Activated CD8-positive, alpha-beta T cell treated with anti-CD3 and anti-CD28 coated beads for 36 hours (primary cell): Measurements from ENCODE around the gene TMEM229B. TPM values are rescaled to one million over a fixed set of nuclear protein-coding genes. Genes with fewer than 3 reads are reported as not detected.

Experiments used
- ATAC-seq: fragments of 200-7000 bp; cut with Tn5 transposase; one replicate; pipeline ENCODE4 v1.10.0; 2021; ENCODE audit warnings: mild to moderate bottlenecking, moderate library complexity
- CTCF ChIA-PET: fragments of 350-600 bp; sonication (Branson Sonifier 250); formaldehyde crosslinking; loops from one replicate; lab custom pipeline; 2021; ENCODE audit warnings: antibody characterized with exemption; lab: Charles Lee
- POLR2A ChIA-PET: fragments of 350-600 bp; sonication (Branson Sonifier 250); formaldehyde crosslinking; loops from one replicate; lab custom pipeline; 2021; ENCODE audit warnings: antibody characterized with exemption; lab: Charles Lee
- DNase-seq: peaks from one replicate; pipeline ENCODE4 v3.0.0-alpha.2; 2020
- H3K27ac Mint-ChIP-seq: one replicate; pipeline ENCODE4 v1.8.0; 2021; ENCODE audit warnings: mild to moderate bottlenecking, mixed read lengths
- H3K27me3 Mint-ChIP-seq: one replicate; pipeline ENCODE4 v1.8.0; 2021; ENCODE audit warnings: mixed read lengths
- H3K36me3 Mint-ChIP-seq: one replicate; pipeline ENCODE4 v1.8.0; 2021; ENCODE audit warnings: low read depth, mixed read lengths
- H3K4me1 Mint-ChIP-seq: one replicate; pipeline ENCODE4 v1.8.0; 2021; ENCODE audit warnings: low read depth, mixed read lengths
- H3K4me3 Mint-ChIP-seq: one replicate; pipeline ENCODE4 v1.8.0; 2021; ENCODE audit warnings: mild to moderate bottlenecking, moderate library complexity, mixed read lengths
- H3K9me3 Mint-ChIP-seq: one replicate; pipeline ENCODE4 v1.8.0; 2021; ENCODE audit warnings: mixed read lengths
- intact Hi-C: fragments of 100-400 bp; cut with micrococcal nuclease; formaldehyde crosslinking; loops from one replicate; pipeline ENCODE4 v1.10.0; 2022
- total RNA-seq, 2 experiments: library from RNA; stranded (reverse); gene quantifications; one replicate each; pipeline ENCODE4 v1.2.3, GENCODE V29; 2021
- TF ChIP-seq, protein P1 (sequence below): fragments of 200-600 bp; IDR thresholded peaks from one replicate; pipeline ENCODE4 v1.8.0; 2022; ENCODE audit warnings: antibody characterized with exemption, mild to moderate bottlenecking

Gene TMEM229B
- total RNA-seq, 2 experiments from 2014 or later: 1.6 to 2.3 TPM

DNA sequence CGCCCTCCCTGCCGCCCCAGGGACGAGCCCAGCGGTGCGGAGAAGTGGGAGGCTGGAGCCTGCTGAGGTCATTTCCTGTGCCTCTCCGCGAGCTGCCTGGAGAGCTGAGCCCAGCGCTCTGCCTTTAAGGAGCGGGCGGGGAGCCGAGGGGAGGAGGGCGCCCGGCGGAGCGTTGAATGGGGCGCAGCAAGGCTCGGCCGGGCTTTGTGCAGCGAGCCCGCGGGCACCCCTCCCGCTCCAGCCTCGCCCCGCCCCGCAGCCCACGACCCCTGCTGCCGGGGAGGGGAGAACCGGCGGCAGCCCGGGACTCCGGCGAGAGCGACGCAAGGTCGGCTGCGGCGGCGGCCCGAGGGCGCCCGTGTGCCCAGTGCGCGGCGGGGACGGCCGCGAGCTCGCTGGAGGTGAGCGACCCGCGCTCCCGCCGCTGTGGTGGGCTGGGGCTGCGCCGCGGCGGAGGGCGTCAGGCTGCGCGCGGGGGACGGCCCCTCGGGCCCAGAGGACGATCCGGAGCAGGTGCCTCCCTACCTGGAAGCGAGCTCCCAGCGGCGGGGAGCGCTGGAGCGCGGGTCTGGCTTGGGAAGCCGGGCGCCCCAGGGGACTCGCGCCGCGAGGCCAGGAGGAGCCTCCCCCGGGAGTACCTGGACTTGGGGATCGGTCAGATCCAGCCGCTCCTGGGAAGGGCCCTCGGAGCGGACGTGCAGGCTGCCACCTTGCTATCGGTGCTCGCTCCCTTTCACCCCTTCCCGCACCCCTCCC lies 44.7 kb upstream of the TMEM229B start, which contains the start of gene PLEKHH1:
TSS of gene PLEKHH1 (plus strand) at position 293 of the 756 bp plus-strand sequence. CDS start 8,578 bp downstream, outside the sequence.
- DNase-seq (peak; percentile 77), ATAC-seq (peak; percentile 99)
- CTCF ChIA-PET: interaction anchor here (0.6 to 5.7 kb wide), 11 partner anchors 9 to 171 kb away, joined by 3 to 50 read pairs (median 3); no protein-coding TSS in a partner anchor
- Mint-ChIP-seq H3K36me3 (no peaks in the 10 kb centered on the region), H3K27me3 (peaks cover 21% of the 10 kb centered on the region), H3K4me3 (peak within 1 kb of the TSS; percentile 54), H3K4me1 (peaks cover 2% of the 10 kb centered on the region), H3K9me3 (no peaks in the 10 kb centered on the region), H3K27ac (no peak within 1 kb of the TSS)
- TF ChIP-seq, protein P1, sequence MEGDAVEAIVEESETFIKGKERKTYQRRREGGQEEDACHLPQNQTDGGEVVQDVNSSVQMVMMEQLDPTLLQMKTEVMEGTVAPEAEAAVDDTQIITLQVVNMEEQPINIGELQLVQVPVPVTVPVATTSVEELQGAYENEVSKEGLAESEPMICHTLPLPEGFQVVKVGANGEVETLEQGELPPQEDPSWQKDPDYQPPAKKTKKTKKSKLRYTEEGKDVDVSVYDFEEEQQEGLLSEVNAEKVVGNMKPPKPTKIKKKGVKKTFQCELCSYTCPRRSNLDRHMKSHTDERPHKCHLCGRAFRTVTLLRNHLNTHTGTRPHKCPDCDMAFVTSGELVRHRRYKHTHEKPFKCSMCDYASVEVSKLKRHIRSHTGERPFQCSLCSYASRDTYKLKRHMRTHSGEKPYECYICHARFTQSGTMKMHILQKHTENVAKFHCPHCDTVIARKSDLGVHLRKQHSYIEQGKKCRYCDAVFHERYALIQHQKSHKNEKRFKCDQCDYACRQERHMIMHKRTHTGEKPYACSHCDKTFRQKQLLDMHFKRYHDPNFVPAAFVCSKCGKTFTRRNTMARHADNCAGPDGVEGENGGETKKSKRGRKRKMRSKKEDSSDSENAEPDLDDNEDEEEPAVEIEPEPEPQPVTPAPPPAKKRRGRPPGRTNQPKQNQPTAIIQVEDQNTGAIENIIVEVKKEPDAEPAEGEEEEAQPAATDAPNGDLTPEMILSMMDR: no peak
- intact Hi-C loops: no loop called here
- POLR2A ChIA-PET: interaction anchor here (1.4 kb wide), 1 partner anchor 26 kb away, joined by 4 read pairs; no protein-coding TSS in a partner anchor

DNA sequence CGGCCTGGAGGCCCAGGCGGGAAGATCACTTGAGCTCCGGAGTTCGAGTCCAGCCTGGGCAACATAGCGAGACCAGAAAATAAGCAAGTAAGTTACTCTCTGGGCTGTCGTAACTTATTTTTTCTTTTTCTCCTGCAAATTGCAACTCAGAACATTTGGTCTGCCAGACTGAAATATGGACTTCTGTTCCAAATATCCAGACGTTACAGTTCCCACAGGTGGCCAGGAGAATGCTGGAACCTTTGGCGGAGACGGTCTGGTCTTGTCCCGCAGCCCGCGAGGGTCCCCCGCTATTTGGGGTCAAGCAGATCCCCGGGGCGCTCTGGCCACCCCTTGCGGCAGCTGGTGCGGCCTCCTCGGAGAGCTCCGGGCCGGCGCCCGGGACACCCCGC lies 44.1 kb upstream of the TMEM229B start:
- Mint-ChIP-seq H3K27ac (no peak overlapping the region), H3K36me3 (no peaks in the 10 kb centered on the region)

DNA sequence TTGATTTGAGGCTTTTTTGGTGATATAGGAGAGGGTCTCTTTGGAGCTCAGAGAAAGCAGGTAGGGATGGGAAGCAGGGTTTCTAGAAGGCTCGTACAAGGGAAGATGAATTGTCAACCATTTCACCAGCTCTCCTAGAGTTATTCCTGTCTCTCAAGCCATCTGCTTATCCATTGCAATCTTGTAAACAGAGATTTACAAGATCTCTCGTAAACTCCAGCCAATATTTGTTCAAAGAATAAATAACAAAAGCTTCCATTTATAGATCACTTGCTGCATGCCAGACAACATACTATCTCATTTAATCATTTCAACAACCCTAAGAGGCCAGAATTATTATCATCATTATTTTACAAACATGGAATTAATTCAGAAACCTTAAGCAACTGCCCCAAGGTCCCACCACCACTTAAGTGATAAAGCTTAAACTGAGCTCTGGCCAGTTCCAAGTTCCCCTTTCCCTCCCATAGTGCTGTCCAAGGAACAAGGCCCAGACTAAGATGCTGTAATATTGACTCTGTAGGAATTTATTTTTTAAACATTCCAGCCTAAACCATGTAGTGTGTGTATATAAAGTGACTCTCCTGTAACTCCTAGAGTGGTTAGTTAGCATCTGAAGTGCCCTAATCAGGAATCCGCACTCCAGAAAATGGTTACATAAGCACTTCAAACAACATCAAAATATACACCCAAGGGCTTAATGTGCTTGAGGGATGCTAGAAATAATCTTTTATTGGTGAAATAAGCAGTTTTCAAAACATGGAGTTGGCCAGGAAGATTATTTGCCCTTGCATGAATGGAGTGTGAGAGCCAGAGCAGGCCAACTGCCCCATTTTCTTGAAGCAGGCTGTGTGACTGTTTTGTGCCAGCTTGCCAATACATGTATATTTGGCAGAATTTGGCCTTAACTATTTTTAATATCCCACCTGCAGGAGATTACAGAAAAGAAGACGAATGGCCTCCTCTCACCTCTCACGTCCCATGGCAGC lies 41.7 kb upstream of the TMEM229B start:
- H3K9me3 Mint-ChIP-seq: no peaks in the 10 kb centered on the region
- H3K4me1 Mint-ChIP-seq: peaks cover 2% of the 10 kb centered on the region
- DNase-seq: no peak
- TF ChIP-seq, protein P1: no peak
- no peak for ATAC-seq
- H3K27me3 Mint-ChIP-seq: peaks cover 26% of the 10 kb centered on the region
- CTCF ChIA-PET: interaction anchor here (1.2 to 5.7 kb wide), 5 partner anchors 11 to 103 kb away, joined by 3 to 50 read pairs (median 6); no protein-coding TSS in a partner anchor
- H3K36me3 Mint-ChIP-seq: no peaks in the 10 kb centered on the region
- POLR2A ChIA-PET: interaction anchor here (0.8 kb wide), 1 partner anchor 16 kb away, joined by 3 read pairs; no protein-coding TSS in a partner anchor
- intact Hi-C loops: loop anchor here (5.0 kb wide), 2 partner anchors 37 to 103 kb away; no protein-coding TSS in a partner anchor
- H3K4me3 Mint-ChIP-seq: no peak overlapping the region
- no peak overlapping the region for H3K27ac Mint-ChIP-seq

More for the DNA sequence above, 44.1 kb upstream of the TMEM229B start:
- peak overlapping the region; percentile 47 for H3K4me3 Mint-ChIP-seq
- no peaks in the 10 kb centered on the region for H3K9me3 Mint-ChIP-seq
- peaks cover 21% of the 10 kb centered on the region for H3K27me3 Mint-ChIP-seq
- ChIA-PET CTCF (interaction anchor here (0.6 to 5.7 kb wide), 8 partner anchors 9 to 172 kb away, joined by 3 to 50 read pairs (median 5); no protein-coding TSS in a partner anchor), POLR2A (interaction anchor here (1.4 kb wide), 2 partner anchors 26 to 39 kb away, joined by 3 to 4 read pairs; no protein-coding TSS in a partner anchor)
- ATAC-seq (no peak), DNase-seq (no peak)
- intact Hi-C loops: no loop called here
- TF ChIP-seq, protein P1: no peak
- H3K4me1 Mint-ChIP-seq: peaks cover 2% of the 10 kb centered on the region

DNA sequence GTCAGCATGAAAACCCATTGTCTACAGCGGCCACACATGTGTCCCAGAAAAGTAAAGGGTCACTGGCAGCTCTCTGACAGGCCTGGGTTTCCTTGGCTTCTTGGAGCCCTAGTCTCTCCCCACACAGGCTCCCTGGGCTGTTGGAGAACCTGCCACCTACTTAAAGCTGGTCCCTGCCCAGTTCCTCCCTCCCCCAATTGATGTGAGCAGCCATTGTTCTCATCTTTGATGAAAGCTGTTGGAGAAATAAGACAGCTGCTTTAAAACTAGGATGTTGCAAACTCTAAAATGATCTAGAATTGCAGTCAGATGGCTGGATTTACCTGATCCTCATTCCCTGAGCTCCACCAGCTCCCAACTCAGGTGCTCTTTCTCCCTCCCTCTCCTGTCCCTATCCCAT lies 39.8 kb upstream of the TMEM229B start:
- no peaks in the 10 kb centered on the region for H3K9me3 Mint-ChIP-seq
- H3K4me1 Mint-ChIP-seq: peaks cover 2% of the 10 kb centered on the region
- CTCF ChIA-PET: interaction anchor here (0.7 to 6.1 kb wide), 11 partner anchors 10 to 178 kb away, joined by 3 to 104 read pairs (median 10); no protein-coding TSS in a partner anchor
- ATAC-seq: no peak
- TF ChIP-seq, protein P1: no peak
- H3K36me3 Mint-ChIP-seq: no peaks in the 10 kb centered on the region
- intact Hi-C loops: loop anchor here (5.0 kb wide), 2 partner anchors 39 to 101 kb away; no protein-coding TSS in a partner anchor
- no peak for DNase-seq
- no peak overlapping the region for H3K4me3 Mint-ChIP-seq
- H3K27me3 Mint-ChIP-seq: peaks cover 23% of the 10 kb centered on the region
- H3K27ac Mint-ChIP-seq: no peak overlapping the region
- POLR2A ChIA-PET: interaction anchor here (0.9 kb wide), 1 partner anchor 11 kb away, joined by 4 read pairs; no protein-coding TSS in a partner anchor
